GM12892 (cell line): ENCODE results near the gene GOLGA8Q. TPM values are rescaled to one million over a fixed set of nuclear protein-coding genes. Genes with fewer than 3 reads are reported as not detected.
"Not testable (repeated sequence)": the region's sequence is repeated elsewhere in the genome, so short reads cannot be mapped to it uniquely, and the experiment has no call there.

Experiments
- DNase-seq: peaks from one replicate; pipeline ENCODE4 v3.0.0; 2011; ENCODE audit not compliant: insufficient read length
- FAIRE-seq: peaks from 2 replicates; lab custom pipeline; 2011; peaks lifted over from hg19 to GRCh38; lab: Jason Lieb, UNC
- polyA plus RNA-seq: library from polyadenylated mRNA; unstranded; fragments of >200 nt; gene quantifications from one replicate; pipeline ENCODE4 v1.2.1, GENCODE V29; 2012; ENCODE audit warnings: missing spikeins, inconsistent platforms; ENCODE audit not compliant: missing spikeins

The GOLGA8Q gene, protein sequence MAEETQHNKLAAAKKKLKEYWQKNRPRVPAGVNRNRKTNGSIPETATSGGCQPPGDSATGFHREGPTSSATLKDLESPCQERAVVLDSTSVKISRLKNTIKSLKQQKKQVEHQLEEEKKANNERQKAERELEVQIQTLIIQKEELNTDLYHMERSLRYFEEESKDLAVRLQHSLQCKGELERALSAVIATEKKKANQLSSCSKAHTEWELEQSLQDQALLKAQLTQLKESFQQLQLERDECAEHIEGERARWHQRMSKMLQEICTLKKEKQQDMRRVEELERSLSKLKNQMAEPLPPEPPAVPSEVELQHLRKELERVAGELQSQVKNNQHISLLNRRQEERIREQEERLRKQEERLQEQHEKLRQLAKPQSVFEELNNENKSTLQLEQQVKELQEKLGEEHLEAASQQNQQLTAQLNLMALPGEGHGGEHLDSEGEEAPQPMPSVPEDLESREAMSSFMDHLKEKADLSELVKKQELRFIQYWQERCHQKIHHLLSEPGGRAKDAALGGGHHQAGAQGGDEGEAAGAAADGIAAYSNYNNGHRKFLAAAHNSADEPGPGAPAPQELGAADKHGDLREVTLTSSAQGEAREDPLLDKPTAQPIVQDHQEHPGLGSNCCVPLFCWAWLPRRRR
- polyA plus RNA-seq = not detected

DNA sequence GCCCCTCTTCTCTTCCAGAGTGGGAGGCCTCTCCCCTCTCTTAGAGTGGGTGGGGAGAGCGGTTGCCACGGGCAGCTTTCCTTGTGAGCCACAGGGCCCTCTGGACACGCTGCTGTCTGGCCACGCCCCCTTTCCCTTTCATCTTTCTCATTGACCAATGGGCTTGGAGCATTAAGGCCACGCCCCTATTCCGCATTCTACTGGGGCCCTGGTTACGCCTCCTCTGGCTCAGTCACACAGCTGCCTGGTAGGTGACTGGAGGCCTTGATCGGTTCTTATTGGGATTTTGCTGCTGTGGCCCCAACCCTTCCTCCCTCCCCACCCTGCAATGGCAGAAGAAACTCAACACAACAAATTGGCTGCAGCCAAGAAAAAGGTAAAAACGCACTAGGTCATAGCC lies at the start of gene GOLGA8Q:
Gene GOLGA8Q (plus strand): TSS at position 301 of the 400 bp plus-strand sequence. CDS start 28 bp downstream, at position 329.
- DNase-seq, FAIRE-seq: not testable (repeated sequence)

DNA sequence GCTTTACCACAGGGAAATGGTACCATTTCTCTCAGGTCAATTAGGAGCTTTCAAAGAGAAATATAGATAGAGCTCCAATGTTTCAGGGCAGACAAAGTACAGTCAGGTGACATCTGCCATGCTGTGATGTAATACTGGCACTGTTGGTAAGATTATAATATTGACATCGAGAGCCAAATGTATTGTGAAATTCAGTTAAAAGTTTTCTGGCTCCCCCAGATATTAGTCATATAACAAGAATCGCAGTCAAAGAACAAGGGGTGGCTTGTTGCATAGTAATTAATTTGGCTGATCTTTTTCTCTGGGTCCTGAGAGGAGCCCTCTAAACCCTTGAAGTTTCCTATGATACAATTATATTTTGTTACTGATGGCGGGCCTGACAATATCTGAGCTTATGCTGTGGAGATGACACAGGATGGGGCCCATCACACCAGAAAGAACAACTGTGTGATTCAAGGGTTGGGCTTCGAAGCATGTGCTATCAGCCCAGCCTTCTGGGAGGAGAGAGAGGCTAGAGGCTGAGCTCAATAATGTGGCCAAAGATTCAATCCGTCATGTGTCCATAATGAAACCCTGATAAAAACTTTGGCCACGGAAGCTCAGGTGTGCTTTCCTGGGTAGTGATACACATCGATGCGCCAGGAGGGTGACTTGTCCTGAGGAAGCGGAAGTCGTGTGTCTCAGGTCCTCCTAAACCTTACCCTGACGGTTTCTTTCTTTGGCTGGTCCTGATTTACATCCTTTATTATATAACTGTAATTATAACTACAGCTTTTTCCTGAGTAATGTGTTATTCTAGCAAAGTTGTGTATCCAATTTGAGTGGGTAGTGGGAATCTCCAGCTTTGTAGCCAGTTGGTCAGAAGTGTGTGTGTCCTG lies 48.7 kb upstream of the GOLGA8Q start:
- not testable (repeated sequence) for FAIRE-seq, DNase-seq

DNA sequence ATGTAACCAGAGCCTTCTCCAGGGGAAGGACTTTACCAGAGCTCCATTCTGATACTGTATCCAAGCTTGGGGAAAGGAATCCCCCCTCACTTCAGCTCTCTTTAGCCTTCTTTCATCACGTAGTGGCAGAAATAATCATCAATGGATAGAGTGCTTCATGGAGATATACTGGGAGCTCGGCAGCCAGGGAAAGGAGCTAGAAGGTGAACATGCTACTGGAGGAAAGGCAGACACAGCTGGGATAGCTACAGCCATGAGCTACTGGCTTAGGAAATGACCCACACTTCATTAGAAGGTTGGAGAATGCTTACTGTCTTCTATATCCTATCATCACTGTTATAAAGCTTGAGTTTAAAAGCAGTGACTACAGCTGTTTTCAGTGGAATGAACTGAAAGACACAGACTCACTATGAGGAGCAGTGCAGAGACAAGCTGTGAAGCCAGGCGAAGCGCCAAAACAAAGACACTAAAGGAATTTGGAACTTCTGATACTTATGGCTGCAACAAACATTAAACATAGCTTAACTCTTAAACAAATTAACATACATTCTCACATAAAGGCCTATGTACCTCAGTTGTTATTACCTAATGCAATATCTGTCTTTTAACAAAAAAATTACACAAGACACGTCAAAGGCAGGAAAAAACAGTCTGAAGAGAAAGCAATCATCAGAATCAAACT lies 47.5 kb upstream of the GOLGA8Q start:
- FAIRE-seq, DNase-seq: not testable (repeated sequence)

- not testable (repeated sequence) for FAIRE-seq, DNase-seq
These were observed 37.3 kb upstream of the GOLGA8Q start for GRCh38 chr15:30514545-30514944.

DNA sequence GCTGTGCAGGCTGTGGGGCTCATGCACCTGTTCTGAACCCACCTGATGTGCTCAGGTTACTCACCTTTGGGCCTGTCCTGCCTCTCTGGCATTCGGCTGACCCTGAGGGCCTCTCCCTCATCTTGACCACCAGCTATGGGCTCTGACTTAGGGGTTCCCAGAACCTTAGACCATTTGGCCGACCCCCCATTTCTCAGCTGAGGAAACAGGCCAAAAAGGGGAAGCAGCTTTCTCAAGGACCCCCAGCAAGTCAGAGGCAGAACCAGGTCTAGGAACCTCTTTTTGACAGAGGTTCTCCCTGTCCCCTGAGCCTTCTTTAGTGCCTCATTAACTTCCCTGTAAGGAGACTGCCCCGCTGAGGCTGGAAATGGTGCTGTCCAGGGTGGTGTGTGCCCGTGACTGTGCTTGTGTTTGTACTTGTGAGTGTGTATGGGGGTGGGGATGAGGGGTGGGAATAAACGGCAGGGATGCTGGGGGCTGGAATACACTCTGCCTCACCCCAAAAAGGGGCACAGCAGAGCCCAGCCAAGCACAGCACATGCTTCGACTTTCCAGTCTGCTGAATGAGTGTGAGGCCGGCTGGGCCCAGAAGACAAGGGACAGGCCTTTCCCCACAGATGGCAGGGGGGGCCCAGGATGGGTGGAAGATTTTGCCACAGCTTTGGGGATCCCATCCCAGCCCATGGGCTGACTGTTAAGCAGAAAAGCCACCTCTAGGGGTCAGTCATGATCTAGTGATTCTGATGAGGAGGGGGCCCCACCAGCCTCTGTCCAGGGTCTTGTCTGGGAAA lies 28.2 kb upstream of the GOLGA8Q start:
- not testable (repeated sequence) for FAIRE-seq

DNA sequence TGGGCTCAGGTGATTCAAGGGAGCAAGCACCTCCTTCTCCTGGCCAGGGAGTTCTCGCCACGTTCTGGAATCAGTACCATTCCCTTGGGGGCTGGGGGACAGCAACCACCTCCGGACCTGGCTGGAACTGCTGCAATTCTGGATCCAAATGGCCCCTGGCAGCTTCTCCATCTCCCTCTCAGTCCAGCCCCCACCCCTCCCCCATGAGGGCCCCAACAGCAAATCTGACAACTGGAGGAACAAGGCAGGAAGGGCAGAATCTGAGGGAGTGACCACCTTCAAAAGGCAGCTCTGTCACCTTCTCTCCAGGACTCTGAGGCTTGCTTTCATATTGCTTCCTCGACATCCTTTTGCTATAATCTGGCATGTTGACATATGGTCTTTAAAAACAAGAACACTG lies 25.9 kb upstream of the GOLGA8Q start:
- not testable (repeated sequence) for DNase-seq, FAIRE-seq

More for the DNA sequence above, 28.2 kb upstream of the GOLGA8Q start:
- DNase-seq = not testable (repeated sequence)

DNA sequence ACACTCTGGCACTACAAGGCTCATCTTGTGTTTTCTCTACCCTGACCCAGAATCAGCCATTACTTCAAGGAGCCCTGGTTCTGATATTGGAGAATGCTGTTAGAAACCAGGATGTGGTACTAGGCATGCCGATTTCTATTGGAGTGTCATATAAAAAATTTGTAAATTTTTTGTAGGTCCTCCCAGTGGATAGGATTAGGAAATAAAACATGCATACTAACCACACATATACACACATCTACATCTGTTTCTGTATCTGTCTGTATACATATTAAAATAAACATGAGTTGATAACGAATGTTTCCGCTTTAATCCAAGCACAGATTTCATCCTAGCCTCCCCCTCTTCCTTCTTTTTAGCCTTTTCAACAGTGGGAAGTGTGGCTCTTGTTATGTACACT lies 22.8 kb upstream of the GOLGA8Q start:
- FAIRE-seq, DNase-seq: not testable (repeated sequence)

GRCh38 chr15:30566949-30567348 lies 15.1 kb downstream of the GOLGA8Q start:
- not testable (repeated sequence) for DNase-seq, FAIRE-seq

- not testable (repeated sequence) for FAIRE-seq, DNase-seq
These were observed 21.2 kb downstream of the GOLGA8Q start for GRCh38 chr15:30573012-30573491.

GRCh38 chr15:30579394-30579970 lies 27.6 kb downstream of the GOLGA8Q start:
- not testable (repeated sequence) for DNase-seq, FAIRE-seq

DNA sequence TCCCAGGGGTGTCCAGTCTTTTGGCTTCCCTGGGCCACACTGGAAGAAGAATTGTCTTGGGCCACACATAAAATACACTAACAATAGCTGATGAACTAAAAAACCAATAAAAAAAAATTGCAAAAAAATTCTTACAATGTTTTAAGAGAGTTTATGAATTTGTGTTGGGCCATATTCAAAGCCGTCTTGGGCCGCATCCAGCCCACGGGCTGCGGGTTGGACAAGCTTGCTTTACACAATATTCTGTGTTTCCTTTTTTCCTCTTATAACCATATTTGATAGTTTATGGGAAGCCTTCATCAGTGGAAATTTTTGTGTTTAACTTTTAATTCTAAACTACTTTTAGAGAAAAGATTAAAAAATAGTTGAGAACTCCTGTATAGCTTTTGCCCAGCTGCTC lies 28.9 kb downstream of the GOLGA8Q start:
- FAIRE-seq = not testable (repeated sequence)

DNA sequence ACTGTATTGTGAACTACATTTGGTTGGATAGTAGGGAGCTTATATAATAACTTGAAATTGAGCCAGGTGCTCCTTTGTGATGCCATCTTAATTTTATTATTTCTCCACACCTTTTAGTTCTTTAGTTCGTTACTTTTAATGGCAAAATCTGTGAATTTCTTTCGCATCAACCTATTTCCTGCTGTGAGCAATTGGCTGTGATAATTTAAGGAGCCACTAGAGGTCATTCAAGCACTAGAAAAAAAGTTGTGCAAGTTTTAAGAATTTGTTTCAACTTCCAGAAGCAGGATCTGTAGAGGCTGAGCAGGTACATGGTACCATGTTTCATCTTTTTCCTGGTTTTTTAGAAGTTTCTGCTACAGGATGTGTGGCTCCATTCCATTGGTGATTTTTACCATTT lies 47.1 kb downstream of the GOLGA8Q start:
- DNase-seq, FAIRE-seq: not testable (repeated sequence)

More for the DNA sequence above, 28.9 kb downstream of the GOLGA8Q start:
- DNase-seq = not testable (repeated sequence)

- DNase-seq, FAIRE-seq: not testable (repeated sequence)
These were observed 51.9 kb downstream of the GOLGA8Q start, which contains the start of gene GOLGA8H for GRCh38 chr15:30603796-30604195. TSS of gene GOLGA8H (plus strand) at chr15:30604028. CDS start at chr15:30604126, 98 bp downstream.
